RWPE2 (cell line): ENCODE data around the gene DRD2.

Experiments
- ATAC-seq: fragments of 200-7000 bp; cut with Tn5 transposase; 3 replicates; pipeline ENCODE4 v1.9.1; 2021; ENCODE audit warnings: low read depth
- DNase-seq: peaks from one replicate; pipeline ENCODE4 v3.0.0-alpha.2; 2020; ENCODE audit warnings: low spot score
- H3K27ac ChIP-seq: fragments of 450-650 bp; 2 replicates; pipeline ENCODE4 v1.5.1; 2017; ENCODE audit warnings: mild to moderate bottlenecking; ENCODE audit not compliant: poor library complexity, severe bottlenecking
- H3K27me3 ChIP-seq: fragments of 250-450 bp; sonication (Bioruptor Pico); 2 replicates; pipeline ENCODE4 v1.5.1; 2021; ENCODE audit warnings: mild to moderate bottlenecking, moderate library complexity; ENCODE audit not compliant: insufficient read depth, poor library complexity, severe bottlenecking
- H3K36me3 ChIP-seq: fragments of 250-450 bp; sonication (Bioruptor Pico); 2 replicates; pipeline ENCODE4 v1.5.1; 2020; ENCODE audit warnings: low read depth, mild to moderate bottlenecking, moderate library complexity
- H3K4me1 ChIP-seq: fragments of 250-450 bp; sonication (Bioruptor Pico); 2 replicates; pipeline ENCODE4 v1.5.1; 2021; ENCODE audit warnings: mild to moderate bottlenecking, moderate library complexity; ENCODE audit not compliant: insufficient read depth, poor library complexity, severe bottlenecking
- H3K4me3 ChIP-seq: fragments of 250-450 bp; sonication (Bioruptor Pico); 2 replicates; pipeline ENCODE4 v1.5.1; 2021; ENCODE audit warnings: mild to moderate bottlenecking, moderate library complexity; ENCODE audit not compliant: severe bottlenecking
- H3K9me3 ChIP-seq: fragments of 250-450 bp; sonication (Bioruptor Pico); 2 replicates; pipeline ENCODE4 v1.5.1; 2021; ENCODE audit warnings: mild to moderate bottlenecking, moderate library complexity; ENCODE audit not compliant: severe bottlenecking
- TF ChIP-seq, protein P1 (sequence below): fragments of 450-650 bp; IDR thresholded peaks from one replicate; pipeline ENCODE4 v1.5.1; 2017; ENCODE audit warnings: mild to moderate bottlenecking, moderate library complexity; ENCODE audit not compliant: poor library complexity, severe bottlenecking

The DRD2 gene

DNA sequence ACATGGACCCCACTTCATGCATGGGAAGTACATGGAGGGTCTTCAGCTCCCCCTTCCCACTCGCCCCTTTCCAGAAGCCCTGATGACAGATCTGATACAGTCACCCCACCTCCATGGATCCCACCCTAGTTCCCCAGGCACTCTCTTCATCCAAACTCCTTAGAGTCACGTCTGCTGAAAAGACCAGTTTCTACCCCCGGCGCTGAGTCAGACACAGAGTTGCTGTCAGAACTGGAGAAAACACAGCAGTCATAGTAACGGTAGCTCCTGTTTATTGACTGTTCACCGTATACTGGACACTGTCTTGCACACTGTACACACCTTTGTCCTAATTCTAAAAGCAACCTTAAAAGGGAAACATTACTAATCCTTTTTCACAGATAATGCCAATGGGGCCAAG lies 29.1 kb downstream of the DRD2 start:
- ATAC-seq, result peak; percentile 90
- H3K27ac ChIP-seq, result peak overlapping the region; percentile 59
- H3K36me3 ChIP-seq, result no peaks in the 10 kb centered on the region
- H3K27me3 ChIP-seq, result no peaks in the 10 kb centered on the region
- TF ChIP-seq, protein P1, sequence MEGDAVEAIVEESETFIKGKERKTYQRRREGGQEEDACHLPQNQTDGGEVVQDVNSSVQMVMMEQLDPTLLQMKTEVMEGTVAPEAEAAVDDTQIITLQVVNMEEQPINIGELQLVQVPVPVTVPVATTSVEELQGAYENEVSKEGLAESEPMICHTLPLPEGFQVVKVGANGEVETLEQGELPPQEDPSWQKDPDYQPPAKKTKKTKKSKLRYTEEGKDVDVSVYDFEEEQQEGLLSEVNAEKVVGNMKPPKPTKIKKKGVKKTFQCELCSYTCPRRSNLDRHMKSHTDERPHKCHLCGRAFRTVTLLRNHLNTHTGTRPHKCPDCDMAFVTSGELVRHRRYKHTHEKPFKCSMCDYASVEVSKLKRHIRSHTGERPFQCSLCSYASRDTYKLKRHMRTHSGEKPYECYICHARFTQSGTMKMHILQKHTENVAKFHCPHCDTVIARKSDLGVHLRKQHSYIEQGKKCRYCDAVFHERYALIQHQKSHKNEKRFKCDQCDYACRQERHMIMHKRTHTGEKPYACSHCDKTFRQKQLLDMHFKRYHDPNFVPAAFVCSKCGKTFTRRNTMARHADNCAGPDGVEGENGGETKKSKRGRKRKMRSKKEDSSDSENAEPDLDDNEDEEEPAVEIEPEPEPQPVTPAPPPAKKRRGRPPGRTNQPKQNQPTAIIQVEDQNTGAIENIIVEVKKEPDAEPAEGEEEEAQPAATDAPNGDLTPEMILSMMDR, result no peak
- H3K4me1 ChIP-seq, result peaks cover 28% of the 10 kb centered on the region
- DNase-seq, result no peak
- H3K9me3 ChIP-seq, result no peaks in the 10 kb centered on the region
- H3K4me3 ChIP-seq, result no peak overlapping the region

DNA sequence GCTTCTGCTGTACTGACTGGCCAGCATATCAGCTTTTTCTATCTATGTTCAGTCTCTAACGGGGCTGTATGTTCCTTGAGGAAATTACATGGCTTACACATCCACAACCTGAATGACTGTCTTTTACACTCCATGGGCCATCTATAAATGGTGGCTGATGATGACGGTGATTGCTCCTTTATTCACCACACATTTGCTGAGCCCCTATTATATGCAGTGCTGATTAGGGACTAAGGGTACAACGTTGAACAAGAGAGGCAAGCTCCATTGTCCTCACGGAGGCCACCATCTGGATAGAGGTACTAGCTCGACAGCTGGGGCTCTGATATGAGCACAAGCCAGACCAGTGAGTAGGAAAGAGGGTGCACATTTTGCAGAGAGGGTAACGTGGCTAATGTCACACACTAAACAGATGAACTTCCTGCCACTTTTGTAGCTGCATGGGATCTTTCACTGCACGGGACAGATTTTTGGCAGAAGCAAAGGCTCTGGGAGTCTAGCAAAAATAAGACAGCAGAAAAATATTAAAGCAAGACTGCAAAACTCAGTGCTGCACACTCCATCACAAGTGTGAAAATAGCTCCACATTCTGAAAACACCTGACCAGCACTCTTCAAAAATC lies 30.6 kb downstream of the DRD2 start:
- no peak for DNase-seq
- Histone ChIP-seq H3K36me3 (no peaks in the 10 kb centered on the region), H3K9me3 (no peaks in the 10 kb centered on the region), H3K4me1 (peaks cover 28% of the 10 kb centered on the region), H3K27ac (no peak overlapping the region), H3K4me3 (no peak overlapping the region), H3K27me3 (no peaks in the 10 kb centered on the region)
- no peak for ATAC-seq
- TF ChIP-seq, protein P1, result no peak

DNA sequence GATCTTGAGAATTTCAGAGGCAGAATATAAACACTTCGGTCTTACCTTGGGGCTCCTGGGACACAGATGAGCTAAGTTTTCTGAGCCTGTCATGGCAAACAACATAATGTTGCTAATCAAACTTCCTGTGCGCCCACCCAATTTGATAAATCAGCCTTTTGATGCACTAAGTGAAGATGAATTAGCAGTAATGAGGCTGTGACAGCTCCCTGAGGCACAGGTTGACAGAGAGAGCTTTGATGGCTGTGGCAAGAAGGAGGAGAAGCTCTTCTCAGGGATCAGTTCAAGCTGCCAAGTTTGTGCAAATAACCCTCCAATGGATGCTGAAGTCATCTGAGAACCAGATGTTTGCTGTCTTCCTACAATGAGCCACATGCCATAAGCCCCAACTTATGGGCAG lies 34.4 kb downstream of the DRD2 start:
- H3K4me1 ChIP-seq, result peaks cover 2% of the 10 kb centered on the region
- ATAC-seq (no peak), DNase-seq (no peak)
- H3K36me3 ChIP-seq, result no peaks in the 10 kb centered on the region
- no peaks in the 10 kb centered on the region for H3K9me3 ChIP-seq
- no peak overlapping the region for H3K27ac ChIP-seq
- H3K27me3 ChIP-seq, result no peaks in the 10 kb centered on the region
- TF ChIP-seq, protein P1, result no peak
- H3K4me3 ChIP-seq, result no peak overlapping the region

DNA sequence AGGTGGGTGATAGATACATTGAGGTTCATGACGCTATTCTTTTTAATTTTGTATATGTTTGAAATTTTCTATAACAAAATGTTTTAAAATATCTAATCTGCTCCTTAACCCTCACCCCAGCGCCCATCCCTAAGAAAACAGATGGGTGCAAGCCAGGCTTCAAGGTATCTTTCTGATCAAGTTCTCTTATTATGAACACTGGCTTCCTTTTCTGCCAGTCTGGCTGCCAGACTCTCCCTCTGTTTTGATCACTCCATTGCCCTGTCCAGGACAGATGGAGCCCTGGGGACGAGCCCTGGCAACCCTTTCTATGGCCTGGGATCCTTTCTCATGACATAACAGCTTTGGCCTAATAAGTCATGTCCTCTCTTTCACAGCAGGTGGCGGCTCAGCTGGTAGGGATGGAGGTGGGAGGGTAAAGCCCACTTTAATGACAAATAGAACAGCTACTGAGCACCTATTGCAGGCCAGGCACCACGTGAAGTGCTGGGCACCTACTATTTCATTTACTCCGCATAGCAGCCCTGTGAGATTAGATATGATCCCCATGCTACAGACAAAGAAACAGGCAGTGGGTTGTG lies 38.4 kb downstream of the DRD2 start:
- TF ChIP-seq, protein P1, result no peak
- ATAC-seq (no peak), DNase-seq (no peak)
- Histone ChIP-seq H3K27me3 (no peaks in the 10 kb centered on the region), H3K4me1 (no peaks in the 10 kb centered on the region), H3K36me3 (no peaks in the 10 kb centered on the region), H3K4me3 (no peak overlapping the region), H3K9me3 (no peaks in the 10 kb centered on the region), H3K27ac (no peak overlapping the region)
